Body of pancreas (tissue), 4 donors: ENCODE data around the gene MIER1. TPM values are rescaled to one million over a fixed set of nuclear protein-coding genes. Genes with fewer than 3 reads are reported as not detected.
"Not testable (repeated sequence)": the region's sequence is repeated elsewhere in the genome, so short reads cannot be mapped to it uniquely, and the experiment has no call there.

Source experiments
- ATAC-seq: fragments of 150-250 bp; one replicate; pipeline ENCODE4 v1.9.1; 2016
- DNase-seq, 4 donors: peaks; one replicate each; pipeline ENCODE4 v3.0.0-alpha.2; 2019
- H3K27ac ChIP-seq, 4 donors: fragments of 200-600 bp; sonication (generic); 1 replicate in 3 of 4; 2 replicates in 1 of 4; pipeline versions ENCODE4 v1.5.1 to v1.6.1; 2016 to 2019; ENCODE audit warnings: mild to moderate bottlenecking in 1 of 4, mixed read lengths in 1 of 4, moderate library complexity in 1 of 4
- H3K27me3 ChIP-seq, 2 donors: fragments of 200-600 bp; sonication (generic); one replicate each; pipeline ENCODE4 v1.6.0; 2016; ENCODE audit warnings: mild to moderate bottlenecking in 1 of 2
- H3K36me3 ChIP-seq, 2 donors: fragments of 200-600 bp; sonication (generic); replicated peaks in 1 of 2; 2 replicates each; pipeline ENCODE4 v1.5.1; 2016; ENCODE audit warnings: low read depth in 2 of 2; ENCODE audit not compliant: insufficient read depth in 1 of 2
- H3K4me1 ChIP-seq: fragments of 200-600 bp; sonication (generic); one replicate; pipeline ENCODE4 v1.6.0; 2016
- H3K4me3 ChIP-seq, 2 donors: fragments of 200-600 bp; sonication (generic); 1 replicate in 1 of 2; 2 replicates in 1 of 2; pipeline ENCODE4 v1.5.1; 2016 to 2019
- H3K9me3 ChIP-seq, 3 donors: fragments of 200-600 bp; sonication (generic); 1 replicate in 2 of 3; 2 replicates in 1 of 3; pipeline ENCODE4 v1.5.1; 2016
- POLR2A ChIP-seq, 3 donors: fragments of 450-650 bp; IDR thresholded peaks; one replicate each; pipeline ENCODE4 v1.6.1; 2016; ENCODE audit warnings: antibody characterized with exemption in 3 of 3, mild to moderate bottlenecking in 2 of 3
- WGBS, 2 donors: methylation state at CpG; one replicate each; pipeline ENCODE4 v1.1.5; 2017; 5-methylcytosine and 5-hydroxymethylcytosine counted together
- intact Hi-C: fragments of 100-400 bp; cut with DNase I; formaldehyde crosslinking; loops from one replicate; pipeline ENCODE4 v1.15.1; 2023
- total RNA-seq, 2 donors: library from RNA; depleted of rRNA; stranded (reverse); fragments of >200 nt; gene quantifications; one replicate each; pipeline ENCODE4 v1.1.0, GENCODE V29; 2016
- TF ChIP-seq, protein P1 (sequence below), 7 experiments: fragments of 450-650 bp in 4 of 7; fragments of 200-600 bp in 3 of 7; sonication (generic) in 3 of 7; IDR thresholded peaks; one replicate each; pipeline ENCODE4 v1.5.1; 2016 to 2019; ENCODE audit warnings: antibody characterized with exemption in 7 of 7

Gene MIER1
- total RNA-seq, 2 donors from 2014 or later = 14.2 to 25.2 TPM

DNA sequence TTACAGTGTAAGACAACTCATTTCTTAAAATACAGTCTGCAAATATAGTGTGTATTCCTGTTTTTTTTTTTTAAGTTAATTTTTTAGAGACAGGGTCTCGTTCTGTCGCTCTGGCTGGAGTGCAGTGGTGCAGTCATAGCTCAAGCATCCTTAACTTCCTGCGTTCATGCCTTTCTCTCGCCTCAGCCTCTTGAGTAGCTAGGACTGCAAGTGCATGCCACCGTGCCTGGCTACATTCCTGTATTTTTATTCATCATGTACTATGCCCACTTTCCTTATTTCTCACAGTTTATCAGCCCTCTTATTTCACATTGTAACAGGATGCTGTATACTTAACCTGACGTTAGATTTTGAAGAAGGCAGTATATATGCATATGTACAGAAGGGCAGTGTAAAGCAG is 26.7 kb downstream of the MIER1 start:
- peaks cover 14% of the 10 kb centered on the region for H3K4me1 ChIP-seq
- ATAC-seq (no peak), DNase-seq (no peak)
- no peak overlapping the region for H3K27ac ChIP-seq
- no peaks in the 10 kb centered on the region for H3K27me3 ChIP-seq
- H3K9me3 ChIP-seq = no peaks in the 10 kb centered on the region
- intact Hi-C loops = no loop called here
- WGBS, 2 donors = 95 to 97% methylated on average over 6 of the region's 6 CpGs
- no peak overlapping the region for H3K4me3 ChIP-seq
- TF ChIP-seq, protein P1, sequence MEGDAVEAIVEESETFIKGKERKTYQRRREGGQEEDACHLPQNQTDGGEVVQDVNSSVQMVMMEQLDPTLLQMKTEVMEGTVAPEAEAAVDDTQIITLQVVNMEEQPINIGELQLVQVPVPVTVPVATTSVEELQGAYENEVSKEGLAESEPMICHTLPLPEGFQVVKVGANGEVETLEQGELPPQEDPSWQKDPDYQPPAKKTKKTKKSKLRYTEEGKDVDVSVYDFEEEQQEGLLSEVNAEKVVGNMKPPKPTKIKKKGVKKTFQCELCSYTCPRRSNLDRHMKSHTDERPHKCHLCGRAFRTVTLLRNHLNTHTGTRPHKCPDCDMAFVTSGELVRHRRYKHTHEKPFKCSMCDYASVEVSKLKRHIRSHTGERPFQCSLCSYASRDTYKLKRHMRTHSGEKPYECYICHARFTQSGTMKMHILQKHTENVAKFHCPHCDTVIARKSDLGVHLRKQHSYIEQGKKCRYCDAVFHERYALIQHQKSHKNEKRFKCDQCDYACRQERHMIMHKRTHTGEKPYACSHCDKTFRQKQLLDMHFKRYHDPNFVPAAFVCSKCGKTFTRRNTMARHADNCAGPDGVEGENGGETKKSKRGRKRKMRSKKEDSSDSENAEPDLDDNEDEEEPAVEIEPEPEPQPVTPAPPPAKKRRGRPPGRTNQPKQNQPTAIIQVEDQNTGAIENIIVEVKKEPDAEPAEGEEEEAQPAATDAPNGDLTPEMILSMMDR (IDR thresholded peaks at IDR 0.05) = no peak
- TF ChIP-seq POLR2A (IDR thresholded peaks at IDR 0.05) = no peak
- peaks cover 0 to 7% of the 10 kb centered on the region in 2 donors for H3K36me3 ChIP-seq

DNA sequence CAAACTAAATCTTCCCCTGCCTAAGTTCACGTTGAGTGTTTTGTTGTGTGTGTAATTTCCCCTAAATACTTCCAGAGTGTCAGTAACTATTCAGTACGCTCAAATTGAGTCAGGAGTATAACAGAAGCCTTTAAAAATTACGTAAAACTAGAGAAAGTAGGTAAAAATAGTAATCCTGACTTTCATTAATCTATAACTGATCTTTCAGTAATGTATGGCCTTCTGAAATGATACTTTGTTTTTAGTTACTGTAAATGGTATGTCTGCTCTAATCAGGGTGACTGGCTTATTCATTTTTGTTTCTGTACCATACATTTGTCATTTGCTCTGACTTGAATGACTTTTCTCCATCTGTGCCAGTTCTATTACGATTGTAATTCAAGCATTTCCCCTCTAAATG is 29.4 kb downstream of the MIER1 start:
- intact Hi-C loops = no loop called here
- Histone ChIP-seq H3K27me3 (no peaks in the 10 kb centered on the region), H3K4me3 (no peak overlapping the region), H3K27ac (no peak overlapping the region), H3K9me3 (no peaks in the 10 kb centered on the region), H3K36me3 (peaks cover 0 to 10% of the 10 kb centered on the region in 2 donors), H3K4me1 (peaks cover 8% of the 10 kb centered on the region)
- DNase-seq (no peak), ATAC-seq (no peak)
- no peak for TF ChIP-seq POLR2A (IDR thresholded peaks at IDR 0.05)
- TF ChIP-seq, protein P1 (IDR thresholded peaks at IDR 0.05) = no peak
- WGBS, 2 donors = 92 to 94% methylated on average over 4 of the region's 4 CpGs

DNA sequence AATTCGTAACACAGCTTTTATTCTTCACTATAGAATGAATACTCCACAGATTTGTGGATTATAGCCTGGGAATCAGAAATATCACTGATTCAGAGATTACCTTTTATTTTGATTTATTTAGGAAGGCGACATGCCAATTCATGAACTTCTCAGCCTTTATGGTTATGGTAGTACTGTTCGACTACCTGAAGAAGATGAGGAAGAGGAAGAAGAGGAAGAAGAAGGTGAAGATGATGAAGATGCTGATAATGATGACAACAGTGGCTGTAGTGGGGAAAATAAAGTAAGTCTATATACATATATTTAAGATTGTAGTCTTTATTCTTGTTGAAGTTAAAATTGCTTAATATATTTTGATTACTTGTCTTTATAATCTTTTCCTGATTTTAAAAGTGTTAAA is 33.1 kb downstream of the MIER1 start:
- WGBS, 2 donors = 92 to 94% methylated on average over 3 of the region's 3 CpGs
- Histone ChIP-seq H3K36me3 (peaks cover 0 to 14% of the 10 kb centered on the region in 2 donors), H3K27me3 (no peaks in the 10 kb centered on the region), H3K4me3 (no peak overlapping the region), H3K9me3 (no peaks in the 10 kb centered on the region), H3K27ac (no peak overlapping the region), H3K4me1 (peaks cover 8% of the 10 kb centered on the region)
- DNase-seq (no peak), ATAC-seq (no peak)
- TF ChIP-seq POLR2A (IDR thresholded peaks at IDR 0.05) = no peak
- intact Hi-C loops = no loop called here

DNA sequence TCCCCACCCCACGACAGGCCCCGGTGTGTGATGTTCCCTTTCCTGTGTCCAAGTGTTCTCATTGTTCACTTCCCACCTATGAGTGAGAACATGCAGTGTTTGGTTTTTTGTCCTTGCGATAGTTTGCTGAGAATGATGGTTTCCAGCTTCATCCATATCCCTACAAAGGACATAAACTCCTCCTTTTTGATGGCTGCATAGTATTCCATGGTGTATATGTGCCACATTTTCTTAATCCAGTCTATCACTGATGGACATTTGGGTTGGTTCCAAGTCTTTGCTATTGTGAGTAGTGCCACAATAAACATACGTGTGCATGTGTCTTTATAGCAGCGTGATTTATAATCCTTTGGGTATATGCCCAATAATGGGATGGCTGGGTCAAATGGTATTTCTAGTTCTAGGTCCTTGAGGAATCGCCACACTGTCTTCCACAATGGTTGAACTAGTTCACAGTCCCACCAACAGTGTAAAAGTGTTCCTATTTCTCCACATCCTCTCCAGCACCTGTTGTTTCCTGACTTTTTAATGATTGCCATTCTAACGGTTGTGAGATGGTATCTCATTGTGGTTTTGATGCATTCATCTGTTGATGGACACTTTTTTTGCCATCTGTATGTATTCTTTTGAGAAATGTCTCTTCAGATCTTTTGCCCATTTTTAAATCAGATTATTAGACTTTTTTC is 41.5 kb downstream of the MIER1 start:
- peaks cover 0 to 13% of the 10 kb centered on the region in 2 donors for H3K36me3 ChIP-seq
- 93 to 96% methylated on average over 7 of the region's 7 CpGs for WGBS, 2 donors
- intact Hi-C loops, H3K27ac ChIP-seq, H3K4me1 ChIP-seq, H3K9me3 ChIP-seq, H3K4me3 ChIP-seq, H3K27me3 ChIP-seq, ATAC-seq, DNase-seq: not testable (repeated sequence)

DNA sequence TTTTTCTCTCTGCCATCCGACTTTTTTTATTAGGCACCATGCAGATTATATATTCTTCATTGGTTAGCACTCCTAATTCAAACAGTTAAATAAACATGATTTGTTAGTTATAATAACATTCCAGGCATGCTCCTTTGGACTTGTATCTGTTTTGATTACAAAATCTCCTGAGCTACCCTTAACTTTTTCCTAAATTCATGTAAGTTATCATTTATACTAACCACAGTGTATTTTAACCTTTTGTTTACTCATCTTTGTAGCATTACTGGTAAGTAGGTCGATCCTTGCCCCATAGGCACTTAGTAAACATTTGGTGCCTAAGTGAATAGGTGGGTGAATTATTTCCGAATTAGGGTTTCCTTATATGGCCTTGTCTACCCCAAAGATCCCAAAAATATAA is 43.8 kb downstream of the MIER1 start:
- intact Hi-C loops = no loop called here
- no peaks in the 10 kb centered on the region for H3K4me1 ChIP-seq
- TF ChIP-seq, protein P1 (IDR thresholded peaks at IDR 0.05) = no peak
- no peak for TF ChIP-seq POLR2A (IDR thresholded peaks at IDR 0.05)
- no peaks in the 10 kb centered on the region for H3K27me3 ChIP-seq
- DNase-seq (no peak), ATAC-seq (no peak)
- no peaks in the 10 kb centered on the region for H3K9me3 ChIP-seq
- no peak overlapping the region for H3K4me3 ChIP-seq
- H3K27ac ChIP-seq = no peak overlapping the region
- 76 to 83% methylated on average over 3 of the region's 3 CpGs for WGBS, 2 donors
- peaks cover 0 to 13% of the 10 kb centered on the region in 2 donors for H3K36me3 ChIP-seq

DNA sequence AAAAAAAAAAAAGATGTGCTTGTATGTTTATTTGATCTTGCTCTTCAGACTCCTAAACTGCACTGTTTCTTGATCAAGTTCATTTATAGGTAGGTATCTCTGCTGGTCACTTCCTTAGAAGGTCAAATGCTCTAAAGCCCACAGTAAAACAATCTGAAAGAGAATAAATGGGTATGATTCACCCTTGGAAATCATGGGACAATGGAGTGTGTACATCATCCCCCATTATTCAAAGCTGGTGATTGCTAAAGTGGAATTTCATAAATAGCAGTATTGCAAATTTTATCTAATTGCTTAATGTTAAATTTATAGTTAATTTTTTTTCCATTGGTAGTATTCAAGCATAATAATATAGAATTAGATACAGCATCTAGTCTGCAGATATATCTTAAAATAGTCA is 53.4 kb downstream of the MIER1 start:
- Histone ChIP-seq H3K27ac (no peak overlapping the region), H3K36me3 (peaks cover 0 to 9% of the 10 kb centered on the region in 2 donors), H3K4me3 (no peak overlapping the region), H3K4me1 (peaks cover 12% of the 10 kb centered on the region), H3K27me3 (no peaks in the 10 kb centered on the region), H3K9me3 (no peaks in the 10 kb centered on the region)
- TF ChIP-seq, protein P1 (IDR thresholded peaks at IDR 0.05) = no peak
- no peak for TF ChIP-seq POLR2A (IDR thresholded peaks at IDR 0.05)
- ATAC-seq (no peak), DNase-seq (no peak)
- intact Hi-C loops = no loop called here

DNA sequence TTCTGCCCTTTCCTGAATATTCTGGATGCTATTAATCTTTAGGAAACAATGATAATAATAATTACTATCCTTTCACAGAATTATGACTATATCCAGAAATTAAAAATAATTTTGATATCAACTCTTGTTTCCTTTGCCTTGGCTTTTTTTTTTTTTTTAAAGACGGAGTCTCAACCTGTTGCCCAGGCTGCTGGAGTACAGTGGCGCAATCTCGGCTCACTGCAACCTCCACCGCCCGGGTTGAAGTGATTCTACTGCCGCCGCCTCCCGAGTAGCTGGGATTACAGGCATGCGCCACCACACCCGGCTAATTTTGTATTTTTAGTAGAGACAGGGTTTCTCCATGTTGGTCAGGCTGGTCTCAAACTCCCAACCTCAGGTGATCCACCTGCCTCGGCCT is 54.8 kb downstream of the MIER1 start:
- H3K27ac ChIP-seq, ATAC-seq, H3K4me3 ChIP-seq, H3K9me3 ChIP-seq, H3K27me3 ChIP-seq, DNase-seq, H3K36me3 ChIP-seq, intact Hi-C loops: not testable (repeated sequence)
- peaks cover 20% of the 10 kb centered on the region for H3K4me1 ChIP-seq
- 94 to 98% methylated on average over 11 of the region's 11 CpGs for WGBS, 2 donors
